Measurements from ENCODE around the gene LAMC2.
"Not testable (repeated sequence)": the region's sequence is repeated elsewhere in the genome, so short reads cannot be mapped to it uniquely, and the experiment has no call there.

LAMC2 gene

GRCh38 chr1:183236158-183236725 lies 50.2 kb downstream of the LAMC2 start:
- TF ChIP-seq ZFX (IDR thresholded peaks at IDR 0.05) (no peak), CTCF (conservative IDR thresholded peaks at IDR 0.05) (no peak)
- no peak overlapping the region for H3K27ac ChIP-seq

- no peak for TF ChIP-seq ZFX (IDR thresholded peaks at IDR 0.05)
- TF ChIP-seq CTCF (conservative IDR thresholded peaks at IDR 0.05): no peak
Measured at GRCh38 chr1:183237046-183237445, 51.0 kb downstream of the LAMC2 start.

GRCh38 chr1:183238071-183238470 lies 52.0 kb downstream of the LAMC2 start:
- TF ChIP-seq ZFX (IDR thresholded peaks at IDR 0.05): no peak
- TF ChIP-seq CTCF (conservative IDR thresholded peaks at IDR 0.05): no peak
- H3K27ac ChIP-seq: no peak overlapping the region

More at GRCh38 chr1:183237046-183237445, 51.0 kb downstream of the LAMC2 start:
- no peak overlapping the region for H3K27ac ChIP-seq

- H3K27ac ChIP-seq: no peak overlapping the region
- TF ChIP-seq ZFX (IDR thresholded peaks at IDR 0.05): no peak
- no peak for TF ChIP-seq CTCF (conservative IDR thresholded peaks at IDR 0.05)
Measured at GRCh38 chr1:183239220-183239742, 53.2 kb downstream of the LAMC2 start.

- H3K27ac ChIP-seq: no peak overlapping the region
Measured at GRCh38 chr1:183239793-183240525, 53.9 kb downstream of the LAMC2 start.

GRCh38 chr1:183240526-183240825 lies 54.4 kb downstream of the LAMC2 start:
- no peak overlapping the region for H3K27ac ChIP-seq
- no peak for TF ChIP-seq ZFX (IDR thresholded peaks at IDR 0.05)
- TF ChIP-seq CTCF (conservative IDR thresholded peaks at IDR 0.05): no peak

More at GRCh38 chr1:183239793-183240525, 53.9 kb downstream of the LAMC2 start:
- no peak for TF ChIP-seq ZFX (IDR thresholded peaks at IDR 0.05)
- TF ChIP-seq CTCF (conservative IDR thresholded peaks at IDR 0.05): no peak

GRCh38 chr1:183240853-183241252 lies 54.8 kb downstream of the LAMC2 start:
- H3K27ac ChIP-seq: not testable (repeated sequence)

- TF ChIP-seq CTCF (conservative IDR thresholded peaks at IDR 0.05) (no peak), ZFX (IDR thresholded peaks at IDR 0.05) (no peak)
- no peak overlapping the region for H3K27ac ChIP-seq
Measured at GRCh38 chr1:183241471-183241870, 55.4 kb downstream of the LAMC2 start.
